ENCODE measurements around the gene ERC2. TPM values are rescaled to one million over a fixed set of nuclear protein-coding genes. Genes with fewer than 3 reads are reported as not detected.

Gene ERC2
- total RNA-seq, 1 donor from 2014 or later, result 32.5 TPM

DNA sequence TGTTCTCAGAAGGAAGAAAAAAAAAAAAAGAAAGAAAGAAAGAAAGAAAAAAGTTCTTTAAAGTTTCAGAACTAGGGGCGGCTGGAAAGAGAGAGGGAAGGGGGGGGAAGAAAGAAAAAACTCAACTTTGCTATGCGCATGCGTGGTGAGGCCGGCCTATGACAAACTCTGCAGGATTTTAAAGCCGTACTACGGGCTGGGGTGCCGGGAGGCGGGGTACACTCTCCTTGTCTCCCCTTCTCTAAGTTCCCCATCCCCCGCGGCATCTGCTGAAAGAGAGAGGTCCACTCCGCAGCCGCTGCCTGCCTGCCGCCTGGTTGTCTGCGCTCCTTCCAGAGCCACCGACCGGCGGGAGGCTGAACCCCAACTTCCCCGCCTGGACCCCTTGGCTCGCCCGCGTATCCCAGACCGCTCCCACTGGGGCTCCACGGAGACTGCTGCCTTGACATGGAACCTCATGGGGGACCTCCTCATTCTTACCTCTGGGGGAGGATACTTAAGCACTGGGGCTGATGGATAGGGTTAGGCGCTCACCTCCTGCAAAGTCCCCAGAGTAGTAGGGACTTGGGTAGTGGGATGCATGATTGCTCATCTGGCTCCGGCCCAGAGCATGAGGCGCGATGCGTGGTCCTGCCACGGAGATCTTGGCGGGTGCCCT, 979.7 kb downstream of the ERC2 start:
- Mint-ChIP-seq H3K36me3 (ENCODE audit: insufficient read depth) (no peaks in the 10 kb centered on the region), H3K4me3 (ENCODE audit: low read depth) (peak overlapping the region; percentile 78), H3K27me3 (peaks cover 84% of the 10 kb centered on the region), H3K9me3 (ENCODE audit: low read depth) (no peaks in the 10 kb centered on the region), H3K4me1 (ENCODE audit: low read depth) (peaks cover 22% of the 10 kb centered on the region), H3K27ac (no peak overlapping the region)
- TF ChIP-seq, protein P1, sequence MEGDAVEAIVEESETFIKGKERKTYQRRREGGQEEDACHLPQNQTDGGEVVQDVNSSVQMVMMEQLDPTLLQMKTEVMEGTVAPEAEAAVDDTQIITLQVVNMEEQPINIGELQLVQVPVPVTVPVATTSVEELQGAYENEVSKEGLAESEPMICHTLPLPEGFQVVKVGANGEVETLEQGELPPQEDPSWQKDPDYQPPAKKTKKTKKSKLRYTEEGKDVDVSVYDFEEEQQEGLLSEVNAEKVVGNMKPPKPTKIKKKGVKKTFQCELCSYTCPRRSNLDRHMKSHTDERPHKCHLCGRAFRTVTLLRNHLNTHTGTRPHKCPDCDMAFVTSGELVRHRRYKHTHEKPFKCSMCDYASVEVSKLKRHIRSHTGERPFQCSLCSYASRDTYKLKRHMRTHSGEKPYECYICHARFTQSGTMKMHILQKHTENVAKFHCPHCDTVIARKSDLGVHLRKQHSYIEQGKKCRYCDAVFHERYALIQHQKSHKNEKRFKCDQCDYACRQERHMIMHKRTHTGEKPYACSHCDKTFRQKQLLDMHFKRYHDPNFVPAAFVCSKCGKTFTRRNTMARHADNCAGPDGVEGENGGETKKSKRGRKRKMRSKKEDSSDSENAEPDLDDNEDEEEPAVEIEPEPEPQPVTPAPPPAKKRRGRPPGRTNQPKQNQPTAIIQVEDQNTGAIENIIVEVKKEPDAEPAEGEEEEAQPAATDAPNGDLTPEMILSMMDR (IDR thresholded peaks at IDR 0.05; ENCODE audit: unreplicated experiment), result no peak
- DNase-seq (ENCODE audit: low spot score, unreplicated experiment), result no peak

DNA sequence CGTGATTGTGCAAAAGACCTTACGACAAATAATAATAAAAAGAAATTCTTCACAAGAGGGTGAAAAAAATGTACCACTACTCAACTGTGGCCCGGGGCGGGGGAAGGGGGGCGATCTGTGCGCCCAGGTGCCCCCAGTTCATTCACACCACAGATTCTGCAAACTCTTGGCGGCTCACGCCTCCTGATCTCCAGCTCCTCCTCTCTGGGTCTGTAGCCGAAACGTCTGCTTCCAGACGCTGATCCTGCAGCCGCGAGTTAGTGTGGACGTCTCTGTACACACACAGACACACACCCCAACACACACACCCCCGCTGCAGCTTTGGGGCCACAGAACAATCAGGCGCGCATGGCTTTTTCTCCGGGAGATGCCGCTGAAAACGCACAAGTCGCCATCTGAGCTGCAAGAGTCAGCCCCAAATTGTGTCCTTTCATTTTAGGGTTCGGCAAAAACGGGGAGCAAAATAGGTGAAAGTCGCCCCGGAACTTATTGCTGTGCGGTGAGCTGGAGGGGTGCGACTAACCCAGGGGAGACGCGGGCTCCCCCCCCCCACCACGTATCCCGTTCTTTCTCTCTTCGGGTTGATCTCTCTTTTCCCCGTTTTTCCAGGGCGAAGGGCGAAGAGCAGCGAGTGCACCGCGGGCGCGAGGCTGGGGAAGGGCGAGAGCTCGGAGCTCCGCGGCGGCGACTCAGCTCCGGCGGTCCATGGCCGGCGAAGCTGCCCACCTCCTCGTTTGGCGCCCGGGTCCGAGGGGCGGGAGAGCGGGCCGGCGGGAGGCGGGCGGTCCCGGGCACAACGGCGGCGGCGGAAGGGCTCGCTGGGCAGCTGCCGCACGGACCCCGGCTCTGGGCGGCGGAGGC, 980.7 kb downstream of the ERC2 start:
- peak overlapping the region; percentile 82 for H3K4me3 Mint-ChIP-seq (ENCODE audit: low read depth)
- peaks cover 86% of the 10 kb centered on the region for H3K27me3 Mint-ChIP-seq
- TF ChIP-seq, protein P1 (IDR thresholded peaks at IDR 0.05; ENCODE audit: unreplicated experiment), result no peak
- no peaks in the 10 kb centered on the region for H3K36me3 Mint-ChIP-seq (ENCODE audit: insufficient read depth)
- H3K27ac Mint-ChIP-seq, result peak overlapping the region; percentile 92
- no peak for DNase-seq (ENCODE audit: low spot score, unreplicated experiment)
- H3K9me3 Mint-ChIP-seq (ENCODE audit: low read depth), result no peaks in the 10 kb centered on the region
- H3K4me1 Mint-ChIP-seq (ENCODE audit: low read depth), result peaks cover 28% of the 10 kb centered on the region

DNA sequence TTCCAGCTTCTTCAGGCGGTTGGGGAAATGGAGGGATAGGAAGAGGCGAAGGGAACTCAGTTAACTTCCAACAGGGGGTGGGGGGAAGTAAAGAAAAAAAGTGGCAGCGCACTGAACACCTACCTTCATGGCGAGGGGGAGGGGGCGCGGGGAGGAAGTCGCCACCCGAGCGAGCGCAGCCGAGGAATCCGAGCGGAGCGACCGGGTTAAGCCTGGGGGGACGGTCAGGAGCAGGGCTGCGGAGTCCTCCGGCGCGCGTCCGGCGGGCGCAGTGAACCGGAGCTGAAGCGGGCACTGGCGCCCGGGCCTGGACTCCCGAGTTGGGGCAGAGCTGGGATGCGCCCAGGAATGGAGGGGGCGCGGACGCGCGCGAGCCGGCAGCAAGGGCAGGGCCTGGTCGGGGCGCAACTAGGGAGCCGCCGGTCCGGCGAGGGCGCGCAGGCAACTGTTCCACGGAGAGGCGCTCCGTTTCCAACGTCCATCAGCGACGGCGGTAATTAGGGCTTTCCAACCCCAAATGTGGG, 981.3 kb downstream of the ERC2 start, which contains the start of gene WNT5A:
WNT5A (minus strand) TSS at position 450 of the 524 bp plus-strand sequence; CDS start at position 129, 321 bp downstream.
- H3K27me3 Mint-ChIP-seq, result peaks cover 86% of the 10 kb centered on the region
- TF ChIP-seq, protein P1 (IDR thresholded peaks at IDR 0.05; ENCODE audit: unreplicated experiment), result no peak
- peak within 1 kb of the TSS; percentile 92 for H3K27ac Mint-ChIP-seq
- H3K4me1 Mint-ChIP-seq (ENCODE audit: low read depth), result peaks cover 28% of the 10 kb centered on the region
- peak within 1 kb of the TSS; percentile 82 for H3K4me3 Mint-ChIP-seq (ENCODE audit: low read depth)
- no peak for DNase-seq (ENCODE audit: low spot score, unreplicated experiment)
- no peaks in the 10 kb centered on the region for H3K9me3 Mint-ChIP-seq (ENCODE audit: low read depth)
- H3K36me3 Mint-ChIP-seq (ENCODE audit: insufficient read depth), result no peaks in the 10 kb centered on the region

DNA sequence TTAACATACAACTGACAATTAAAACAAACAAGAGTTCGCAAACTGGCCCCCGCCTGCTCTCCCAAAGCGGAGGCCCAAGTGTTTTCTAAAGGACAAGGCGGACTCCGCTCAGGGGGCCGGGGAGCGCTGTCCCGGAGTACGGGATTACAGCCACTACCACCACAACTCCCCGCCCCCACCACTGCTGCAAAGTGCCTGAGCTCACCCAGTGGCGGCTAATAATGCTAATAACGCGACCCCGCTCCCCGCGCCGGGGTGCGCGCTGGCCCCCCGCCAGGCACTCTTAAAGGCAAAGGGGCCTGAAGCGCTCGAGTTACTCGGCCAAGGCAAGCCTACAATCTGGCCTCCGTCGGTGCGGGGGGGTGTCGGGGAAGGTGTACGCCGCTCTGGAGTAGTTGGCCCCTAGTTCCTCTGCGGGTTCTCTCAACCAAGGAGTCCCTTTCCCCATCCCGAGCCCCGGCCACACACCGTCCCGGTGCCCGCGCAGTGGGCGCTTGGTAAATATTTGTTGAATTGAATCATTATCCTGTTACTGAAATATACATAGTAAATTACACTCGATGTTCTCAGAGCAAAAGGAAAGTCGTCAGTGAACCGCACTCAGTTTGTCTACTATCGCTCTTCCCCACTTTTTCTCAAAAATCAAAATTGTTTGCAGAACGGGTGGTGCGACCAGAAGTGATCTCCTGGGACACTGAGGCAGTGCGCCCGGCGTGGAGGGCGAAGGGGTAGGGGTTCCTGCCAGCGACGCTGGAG, 982.0 kb downstream of the ERC2 start:
- H3K4me1 Mint-ChIP-seq (ENCODE audit: low read depth), result peaks cover 30% of the 10 kb centered on the region

More for the DNA sequence above, 982.0 kb downstream of the ERC2 start:
- H3K4me3 Mint-ChIP-seq (ENCODE audit: low read depth), result peak overlapping the region; percentile 82
- no peaks in the 10 kb centered on the region for H3K9me3 Mint-ChIP-seq (ENCODE audit: low read depth)
- peak overlapping the region; percentile 92 for H3K27ac Mint-ChIP-seq
- H3K36me3 Mint-ChIP-seq (ENCODE audit: insufficient read depth), result no peaks in the 10 kb centered on the region
- peaks cover 89% of the 10 kb centered on the region for H3K27me3 Mint-ChIP-seq
- TF ChIP-seq, protein P1 (IDR thresholded peaks at IDR 0.05; ENCODE audit: unreplicated experiment), result no peak
- DNase-seq (ENCODE audit: low spot score, unreplicated experiment), result no peak
